Activated CD4-positive, alpha-beta T cell treated with anti-CD3 and anti-CD28 coated beads, Interleukin-2, amount 50 U/mL, for 4 hours (primary cell): ENCODE measurements around the gene OR8G1.
"Not testable (repeated sequence)": the region's sequence is repeated elsewhere in the genome, so short reads cannot be mapped to it uniquely, and the experiment has no call there.

Source experiments
- DNase-seq, 2 experiments: peaks; one replicate each; pipeline ENCODE4 v3.0.0-alpha.2; 2020

The OR8G1 gene

GRCh38 chr11:124249869-124250268, 9.0 kb downstream of the OR8G1 start:
- DNase-seq = not testable (repeated sequence)

- no peak for DNase-seq
Observed at GRCh38 chr11:124256076-124256475, 15.2 kb downstream of the OR8G1 start, which contains the start of gene OR8G5. Gene OR8G5, plus strand, starts transcription at chr11:124256376. Its CDS starts 8,556 bp downstream, at chr11:124264932.

DNA sequence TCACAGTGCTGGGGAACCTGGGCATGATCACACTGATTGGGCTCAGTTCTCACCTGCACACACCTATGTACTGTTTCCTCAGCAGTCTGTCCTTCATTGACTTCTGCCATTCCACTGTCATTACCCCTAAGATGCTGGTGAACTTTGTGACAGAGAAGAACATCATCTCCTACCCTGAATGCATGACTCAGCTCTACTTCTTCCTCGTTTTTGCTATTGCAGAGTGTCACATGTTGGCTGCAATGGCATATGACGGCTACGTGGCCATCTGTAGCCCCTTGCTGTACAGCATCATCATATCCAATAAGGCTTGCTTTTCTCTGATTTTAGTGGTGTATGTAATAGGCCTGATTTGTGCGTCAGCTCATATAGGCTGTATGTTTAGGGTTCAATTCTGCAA, 24.1 kb downstream of the OR8G1 start:
- not testable (repeated sequence) for DNase-seq

GRCh38 chr11:124270886-124271285, 30.0 kb downstream of the OR8G1 start:
- DNase-seq = not testable (repeated sequence)

DNA sequence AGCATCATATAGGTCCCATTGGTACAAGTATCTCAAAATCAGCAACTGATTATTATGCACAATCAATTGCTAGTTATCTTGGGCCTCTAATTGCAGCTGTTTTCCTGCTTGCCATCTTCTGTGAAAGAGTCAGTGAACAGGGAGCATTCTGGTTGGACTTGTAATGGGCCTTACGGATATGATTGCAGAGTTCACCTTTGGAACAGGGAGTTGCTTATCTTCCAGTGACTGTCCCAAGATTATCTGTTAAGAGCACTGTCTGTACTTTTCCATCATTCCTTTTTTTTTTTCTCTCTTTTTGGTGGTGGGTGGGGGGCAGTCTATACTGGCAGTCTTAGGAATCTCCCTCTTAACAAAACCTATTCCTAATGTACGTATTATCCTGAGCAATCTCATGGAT, 33.1 kb downstream of the OR8G1 start:
- no peak for DNase-seq

- no peak for DNase-seq
Observed at GRCh38 chr11:124276081-124276480, 35.2 kb downstream of the OR8G1 start.

DNA sequence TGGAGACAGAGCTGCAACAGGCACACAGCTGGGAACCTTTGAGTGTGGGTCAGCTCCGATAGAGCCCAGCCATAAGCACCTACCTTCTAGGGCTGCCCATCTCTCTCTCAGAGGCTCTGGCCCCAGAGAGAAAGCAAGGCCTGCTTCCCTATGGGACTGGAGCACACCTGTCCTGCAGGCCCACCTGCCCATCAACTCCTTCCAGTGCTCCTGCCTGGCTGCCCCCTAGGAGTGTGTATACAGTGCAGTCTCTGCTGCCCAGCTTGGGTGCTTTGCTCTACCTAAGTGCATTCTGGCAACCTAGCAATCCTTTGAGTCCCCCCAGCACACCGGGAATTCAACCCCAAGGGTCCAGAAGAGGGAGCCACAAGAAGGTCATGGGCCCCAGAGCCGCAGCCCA, 36.3 kb downstream of the OR8G1 start:
- DNase-seq = no peak

- DNase-seq = no peak
Observed at GRCh38 chr11:124277804-124278203, 36.9 kb downstream of the OR8G1 start.

DNA sequence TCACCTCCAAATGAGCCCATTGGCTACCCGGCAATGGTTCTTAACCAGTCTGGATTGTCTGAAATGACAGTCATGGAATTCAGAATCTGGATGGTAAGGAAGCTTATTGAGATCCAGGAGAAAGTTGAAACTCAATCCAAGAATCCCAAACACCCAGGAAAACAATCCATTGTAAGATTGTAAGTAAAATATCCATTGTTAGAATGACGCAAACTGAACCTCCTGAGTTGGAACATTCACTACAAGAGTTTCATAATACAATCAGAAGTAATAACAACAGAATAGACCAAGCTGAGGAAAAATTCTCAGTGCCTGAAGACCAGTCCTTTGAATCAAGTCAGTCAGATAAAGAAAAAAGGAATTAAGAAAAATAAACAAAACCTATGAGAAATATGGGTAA, 37.4 kb downstream of the OR8G1 start:
- no peak for DNase-seq

DNA sequence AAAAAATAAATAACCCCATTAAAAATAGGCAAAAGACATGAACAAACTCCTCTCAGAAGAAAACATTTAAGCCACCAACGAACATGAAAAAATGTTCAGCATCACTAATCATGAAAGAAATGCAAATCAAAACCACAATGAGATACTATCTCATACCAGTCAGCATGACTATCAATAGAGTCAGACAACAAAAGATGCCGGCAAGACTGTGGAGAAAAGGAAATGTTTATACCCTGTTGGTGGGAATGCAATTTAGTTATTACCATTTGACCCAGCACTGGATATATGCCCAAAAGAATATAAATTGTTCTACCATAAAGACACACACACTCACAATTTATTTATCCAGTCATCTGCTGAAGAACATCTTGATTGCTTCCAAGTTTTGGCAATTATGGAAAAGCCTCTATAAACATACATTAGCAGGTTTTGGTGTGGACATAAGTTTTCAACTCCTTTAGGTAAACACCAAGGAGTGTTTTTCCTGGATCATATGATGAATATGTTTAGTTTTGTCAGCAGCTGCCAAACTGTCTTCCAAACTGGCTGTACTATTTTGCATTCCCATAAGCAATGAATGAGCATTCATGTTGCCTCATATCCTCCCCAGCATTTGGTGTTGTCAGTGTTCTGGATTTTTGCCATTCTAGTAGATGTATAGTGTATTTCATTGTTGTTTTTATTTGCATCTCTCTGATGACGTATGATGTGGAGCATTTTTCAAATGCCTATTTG, 44.9 kb downstream of the OR8G1 start:
- no peak for DNase-seq

GRCh38 chr11:124294687-124295086, 53.8 kb downstream of the OR8G1 start:
- no peak for DNase-seq

- no peak for DNase-seq
Observed at GRCh38 chr11:124296016-124296415, 55.1 kb downstream of the OR8G1 start.

DNA sequence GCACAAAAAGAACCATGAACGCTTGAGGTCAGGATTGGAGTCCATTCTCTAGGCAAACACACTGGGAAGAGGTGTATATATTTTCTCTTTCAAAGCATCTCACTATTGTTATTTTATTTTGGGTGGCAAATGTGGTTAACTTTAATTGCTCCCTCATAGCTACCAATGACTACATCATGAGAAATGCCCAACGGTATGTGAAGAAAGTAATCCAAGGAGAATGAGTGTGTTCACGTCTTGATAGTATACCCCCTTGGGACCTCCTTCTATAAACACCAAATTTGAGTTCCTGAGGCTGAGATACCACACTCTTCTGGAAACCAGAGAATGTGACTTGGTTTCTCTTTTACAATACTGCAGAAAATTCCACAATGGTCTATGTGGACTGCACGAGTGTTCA, 57.0 kb downstream of the OR8G1 start:
- DNase-seq = no peak

DNA sequence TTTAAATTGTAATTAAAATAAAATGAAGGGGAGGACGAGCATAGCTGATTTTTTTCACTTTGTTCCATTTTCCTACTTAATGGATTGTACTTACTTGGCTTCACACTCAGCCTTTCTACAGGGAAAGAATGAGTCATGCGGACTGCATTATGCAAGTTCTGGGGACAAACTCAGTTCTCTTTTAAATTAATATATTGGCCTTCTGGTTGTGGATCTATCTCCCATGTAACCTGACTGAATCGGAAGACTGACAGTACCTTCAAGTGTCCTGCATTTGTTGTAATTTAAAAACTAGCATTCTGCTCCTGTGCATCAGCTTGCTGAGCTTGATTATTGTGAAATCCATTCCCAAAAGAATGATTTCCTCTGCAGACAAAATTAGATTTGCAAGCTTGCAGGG, 60.7 kb downstream of the OR8G1 start:
- no peak for DNase-seq

DNA sequence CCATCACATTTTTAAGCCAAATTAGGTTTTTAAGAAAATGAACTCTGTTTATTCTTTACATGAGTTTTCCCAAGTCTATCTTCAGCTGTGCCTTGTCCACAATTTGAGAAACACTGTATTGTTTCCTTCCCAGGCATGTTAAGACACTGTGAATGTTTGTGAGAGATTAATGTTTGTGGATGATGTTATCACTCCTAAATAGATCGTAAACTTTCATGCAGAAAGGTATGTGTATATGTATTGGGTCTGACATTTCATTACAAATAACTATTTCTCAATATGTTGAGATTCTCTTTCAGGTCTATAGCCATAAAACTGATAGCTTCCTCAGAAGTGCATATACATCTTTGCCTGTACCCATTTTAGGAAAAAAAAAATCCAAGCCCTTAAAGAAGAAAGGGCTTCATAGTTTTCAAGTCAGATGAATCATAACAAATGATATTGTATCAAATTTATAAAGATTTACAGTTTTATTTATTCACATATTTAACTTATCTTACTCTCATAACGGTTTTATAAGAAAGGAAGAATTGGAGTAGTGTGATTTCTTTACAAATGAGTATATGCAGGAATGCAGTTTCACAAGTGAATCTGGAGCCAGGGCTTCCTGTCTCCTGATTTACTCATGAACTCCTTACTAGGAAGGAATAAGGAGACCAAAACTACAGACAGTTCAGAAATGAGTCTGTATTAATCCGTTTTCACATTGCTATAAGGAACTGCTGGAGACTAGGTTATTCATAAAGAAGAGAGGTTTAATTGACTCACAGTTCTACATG, 61.6 kb downstream of the OR8G1 start:
- no peak for DNase-seq
